Stomach (tissue), 9 donors: ENCODE data around the gene CARMIL1. TPM values are rescaled to one million over a fixed set of nuclear protein-coding genes. Genes with fewer than 3 reads are reported as not detected.

Experiments
- DNase-seq, 2 donors: peaks; one replicate each; pipeline versions ENCODE4 v3.0.0 to v3.0.0-alpha.2; 2013 to 2019
- H3K27ac ChIP-seq, 5 donors: fragments of 200-600 bp in 4 of 5; sonication (generic) in 4 of 5; one replicate each; pipeline ENCODE4 v1.5.1; 2013 to 2019; ENCODE audit warnings: mild to moderate bottlenecking in 1 of 5, moderate library complexity in 1 of 5
- H3K27me3 ChIP-seq, 3 donors: fragments of 200-600 bp; sonication (generic); one replicate each; pipeline ENCODE4 v1.5.1; 2017 to 2019; ENCODE audit warnings: mixed run types in 1 of 3
- H3K36me3 ChIP-seq, 4 donors: fragments of 200-600 bp; sonication (generic); 1 replicate in 3 of 4; 2 replicates in 1 of 4; pipeline ENCODE4 v1.5.1; 2016 to 2019
- H3K4me1 ChIP-seq, 4 donors: fragments of 200-600 bp; sonication (generic); one replicate each; pipeline ENCODE4 v1.5.1; 2016 to 2019
- H3K4me3 ChIP-seq, 4 donors: fragments of 200-600 bp; sonication (generic) in 3 of 4; one replicate each; pipeline ENCODE4 v1.5.1; 2016 to 2019; ENCODE audit warnings: mild to moderate bottlenecking in 1 of 4
- H3K9me3 ChIP-seq, 4 donors: fragments of 200-600 bp; sonication (generic); one replicate each; pipeline ENCODE4 v1.5.1; 2016 to 2019
- EP300 ChIP-seq: sonication (generic); formaldehyde crosslinking; IDR thresholded peaks from one replicate; pipeline ENCODE4 v1.6.1; 2017; ENCODE audit warnings: antibody characterized with exemption
- POLR2A ChIP-seq, 4 donors: fragments of 450-650 bp; IDR thresholded peaks; one replicate each; pipeline ENCODE4 v1.6.1; 2016; ENCODE audit warnings: antibody characterized with exemption in 4 of 4, control low read depth in 2 of 4, mild to moderate bottlenecking in 1 of 4, moderate library complexity in 1 of 4
- POLR2AphosphoS5 ChIP-seq, 3 donors: sonication (generic); formaldehyde crosslinking; IDR thresholded peaks; one replicate each; pipeline ENCODE4 v1.6.1; 2016; ENCODE audit warnings: antibody characterized with exemption in 3 of 3
- WGBS, 5 donors: extraction: QIAGEN DNeasy Blood & Tissue Kit in 3 of 5; methylation state at CpG; one replicate each; pipeline versions ENCODE4 v1.1.5 to v1.1.7; 2013 to 2018; 5-methylcytosine and 5-hydroxymethylcytosine counted together
- intact Hi-C: fragments of 100-400 bp; cut with DNase I; formaldehyde crosslinking; loops from one replicate; pipeline ENCODE4 v1.15.1; 2023; ENCODE audit warnings: low total_unique reads
- polyA plus RNA-seq, 3 donors: library from polyadenylated mRNA; stranded (reverse); fragments of 200-250 nt; gene quantifications; one replicate each; pipeline ENCODE4 v1.2.3, GENCODE V29; 2013
- total RNA-seq, 5 donors: library from RNA; depleted of rRNA; stranded (reverse); fragments of >200 nt; gene quantifications; one replicate each; pipeline versions ENCODE4 v1.1.0 to v1.2.3, GENCODE V29; 2014 to 2016
- TF ChIP-seq, protein P1 (sequence below), 7 experiments: fragments of 450-650 bp in 4 of 7; fragments of 200-600 bp in 3 of 7; sonication (generic) in 3 of 7; IDR thresholded peaks; one replicate each; pipeline ENCODE4 v1.5.1; 2016 to 2019; ENCODE audit warnings: antibody characterized with exemption in 7 of 7, control low read depth in 2 of 7, mild to moderate bottlenecking in 1 of 7
- donor health status: healthy with polysubstance abuse.
- donor health status: Bipolar disorder and iron deficiency.
- donor health status: healthy.

Gene CARMIL1
- total and polyA plus RNA-seq, 8 donors, result 10.5 to 42.7 (median 14.9) TPM

DNA sequence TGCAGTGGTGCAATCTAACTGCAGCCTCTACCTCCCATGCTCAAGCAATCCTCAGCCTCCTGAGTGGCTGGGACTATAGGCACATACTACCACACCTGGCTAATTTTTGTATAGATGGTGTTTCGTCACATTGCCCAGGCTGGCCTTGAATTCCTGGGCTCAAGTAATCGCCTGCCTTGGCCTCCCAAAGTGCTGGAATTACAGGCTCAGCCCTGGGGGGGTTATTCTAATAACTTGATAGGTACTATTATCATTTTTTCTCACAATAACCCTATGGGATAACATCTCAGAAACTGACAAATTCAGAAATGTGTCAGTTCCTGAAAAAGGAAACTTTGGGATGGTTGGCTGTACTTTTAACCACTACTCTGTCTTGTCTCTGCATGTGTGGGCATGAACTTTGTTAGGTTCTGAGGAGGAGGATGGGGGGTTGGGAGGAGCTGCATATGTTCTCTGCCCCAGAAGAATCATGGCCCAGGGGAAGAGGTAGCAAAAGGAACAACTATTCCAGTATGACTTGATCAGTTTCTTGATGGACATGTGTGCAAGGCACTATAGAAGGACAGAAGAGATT, 169.9 kb downstream of the CARMIL1 start:
- Histone ChIP-seq H3K4me1 (peaks cover 0 to 13% (median 6%) of the 10 kb centered on the region in 4 donors), H3K27ac (no peak overlapping the region), H3K27me3 (no peaks in the 10 kb centered on the region), H3K4me3 (no peak overlapping the region), H3K36me3 (peaks cover 0 to 9% (median 4%) of the 10 kb centered on the region in 4 donors), H3K9me3 (peaks cover 0 to 9% (median 4%) of the 10 kb centered on the region in 4 donors)
- no peak for DNase-seq
- intact Hi-C loops, result no loop called here
- WGBS, 5 donors, result 82 to 94% (median 93%) methylated on average over 2 of the region's 2 CpGs
- TF ChIP-seq POLR2AphosphoS5 (IDR thresholded peaks at IDR 0.05), result no peak
- no peak for TF ChIP-seq POLR2A (IDR thresholded peaks at IDR 0.05)
- TF ChIP-seq, protein P1, sequence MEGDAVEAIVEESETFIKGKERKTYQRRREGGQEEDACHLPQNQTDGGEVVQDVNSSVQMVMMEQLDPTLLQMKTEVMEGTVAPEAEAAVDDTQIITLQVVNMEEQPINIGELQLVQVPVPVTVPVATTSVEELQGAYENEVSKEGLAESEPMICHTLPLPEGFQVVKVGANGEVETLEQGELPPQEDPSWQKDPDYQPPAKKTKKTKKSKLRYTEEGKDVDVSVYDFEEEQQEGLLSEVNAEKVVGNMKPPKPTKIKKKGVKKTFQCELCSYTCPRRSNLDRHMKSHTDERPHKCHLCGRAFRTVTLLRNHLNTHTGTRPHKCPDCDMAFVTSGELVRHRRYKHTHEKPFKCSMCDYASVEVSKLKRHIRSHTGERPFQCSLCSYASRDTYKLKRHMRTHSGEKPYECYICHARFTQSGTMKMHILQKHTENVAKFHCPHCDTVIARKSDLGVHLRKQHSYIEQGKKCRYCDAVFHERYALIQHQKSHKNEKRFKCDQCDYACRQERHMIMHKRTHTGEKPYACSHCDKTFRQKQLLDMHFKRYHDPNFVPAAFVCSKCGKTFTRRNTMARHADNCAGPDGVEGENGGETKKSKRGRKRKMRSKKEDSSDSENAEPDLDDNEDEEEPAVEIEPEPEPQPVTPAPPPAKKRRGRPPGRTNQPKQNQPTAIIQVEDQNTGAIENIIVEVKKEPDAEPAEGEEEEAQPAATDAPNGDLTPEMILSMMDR (IDR thresholded peaks at IDR 0.05), result no peak
- no peak for TF ChIP-seq EP300

DNA sequence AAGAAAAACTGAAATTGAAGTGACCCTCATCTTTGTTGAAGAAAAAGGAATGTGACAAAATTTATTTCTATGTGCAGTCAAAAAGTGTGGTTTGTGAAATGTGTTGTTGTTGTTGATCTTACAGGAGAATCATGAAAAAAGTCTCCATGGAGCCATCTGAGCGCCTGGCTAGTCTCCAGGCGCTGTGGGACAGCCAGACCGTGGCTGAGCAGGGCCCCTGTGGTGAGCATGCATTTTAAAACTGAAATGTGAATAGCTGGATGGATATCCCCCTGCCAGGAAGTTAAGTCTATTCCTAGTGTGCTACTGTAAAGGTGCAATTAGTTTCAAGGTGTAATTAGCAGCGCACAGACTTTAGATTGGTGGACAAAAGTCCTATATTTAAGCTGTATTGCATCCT, 170.6 kb downstream of the CARMIL1 start:
- H3K4me3 ChIP-seq, result no peak overlapping the region
- 65 to 85% (median 81%) methylated on average over 4 of the region's 4 CpGs for WGBS, 5 donors
- intact Hi-C loops, result no loop called here

DNA sequence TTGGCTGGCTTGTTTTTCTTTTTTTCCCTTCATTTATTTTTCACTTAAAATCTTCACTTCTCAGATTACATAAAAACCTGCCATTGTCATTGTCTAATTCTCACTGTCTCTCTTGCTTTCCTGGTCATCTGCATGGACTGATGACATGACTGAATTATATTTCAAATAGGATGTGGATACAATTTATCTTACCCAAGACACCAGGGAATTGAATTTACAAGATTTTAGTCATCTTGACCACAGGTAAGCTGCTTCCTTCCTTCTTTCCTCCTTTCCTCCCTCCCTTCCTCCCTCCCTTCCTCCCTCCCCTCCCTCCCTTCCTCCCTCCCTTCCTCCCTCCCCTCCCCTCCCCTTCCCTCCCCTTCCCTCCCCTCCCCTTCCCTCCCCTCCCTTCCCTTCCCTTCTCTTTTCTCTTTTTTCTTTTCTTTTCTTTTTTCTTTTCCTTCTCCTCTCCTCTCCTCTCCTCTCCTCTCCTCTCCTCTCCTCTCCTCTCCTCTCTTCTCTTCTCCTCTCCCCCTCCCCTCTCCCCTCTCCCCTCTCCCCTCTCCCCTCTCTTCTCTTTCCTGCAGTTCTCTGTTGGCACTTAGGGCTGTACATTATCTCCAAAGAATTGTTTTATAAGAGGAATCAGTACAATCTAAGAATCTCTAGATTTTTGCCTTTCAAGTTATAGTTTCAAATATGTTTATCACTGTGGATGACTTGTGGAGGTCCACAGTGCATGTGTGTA, 171.5 kb downstream of the CARMIL1 start:
- DNase-seq, result no peak
- peaks cover 0 to 6% (median 3%) of the 10 kb centered on the region in 4 donors for H3K9me3 ChIP-seq
- peaks cover 0 to 13% (median 6%) of the 10 kb centered on the region in 4 donors for H3K4me1 ChIP-seq
- H3K27me3 ChIP-seq, result no peaks in the 10 kb centered on the region
- peaks cover 0 to 8% (median 4%) of the 10 kb centered on the region in 4 donors for H3K36me3 ChIP-seq
- TF ChIP-seq EP300 (no peak), POLR2AphosphoS5 (IDR thresholded peaks at IDR 0.05) (no peak), POLR2A (IDR thresholded peaks at IDR 0.05) (no peak)
- TF ChIP-seq, protein P1 (IDR thresholded peaks at IDR 0.05), result no peak
- no peak overlapping the region for H3K27ac ChIP-seq
- intact Hi-C loops, result no loop called here
- no peak overlapping the region for H3K4me3 ChIP-seq

More for the DNA sequence above, 170.6 kb downstream of the CARMIL1 start:
- peaks cover 0 to 13% (median 6%) of the 10 kb centered on the region in 4 donors for H3K4me1 ChIP-seq
- DNase-seq, result no peak
- peaks cover 0 to 9% (median 4%) of the 10 kb centered on the region in 4 donors for H3K36me3 ChIP-seq
- no peaks in the 10 kb centered on the region for H3K27me3 ChIP-seq
- TF ChIP-seq, protein P1 (IDR thresholded peaks at IDR 0.05), result no peak
- TF ChIP-seq EP300, result no peak
- no peak for TF ChIP-seq POLR2A (IDR thresholded peaks at IDR 0.05)
- TF ChIP-seq POLR2AphosphoS5 (IDR thresholded peaks at IDR 0.05), result no peak
- peaks cover 0 to 9% (median 4%) of the 10 kb centered on the region in 4 donors for H3K9me3 ChIP-seq
- H3K27ac ChIP-seq, result no peak overlapping the region

DNA sequence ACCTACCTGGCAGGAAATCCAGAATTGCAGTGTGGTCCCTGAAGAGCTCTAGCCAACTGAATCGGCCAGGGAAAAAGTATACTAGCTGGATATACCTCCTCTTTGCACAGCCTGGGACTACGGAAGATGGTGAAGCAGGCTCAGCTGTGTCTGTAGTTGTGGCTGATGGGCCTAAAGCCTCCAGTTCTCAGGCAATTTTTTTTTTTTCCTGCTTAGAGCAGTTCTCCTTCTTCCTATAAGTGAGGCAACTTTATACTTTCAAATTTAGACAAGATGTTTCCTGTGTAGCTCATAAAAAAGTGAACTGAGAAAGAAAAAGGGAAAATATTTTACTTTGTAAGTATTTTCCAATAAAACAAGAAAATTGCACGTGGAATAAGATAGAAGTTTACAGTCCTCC, 172.9 kb downstream of the CARMIL1 start:
- H3K9me3 ChIP-seq, result no peaks in the 10 kb centered on the region
- intact Hi-C loops, result no loop called here
- H3K4me3 ChIP-seq, result no peak overlapping the region
- 73 to 88% (median 85%) methylated on average over 3 of the region's 3 CpGs for WGBS, 5 donors
- DNase-seq, result no peak
- H3K4me1 ChIP-seq, result peaks cover 0 to 13% (median 5%) of the 10 kb centered on the region in 4 donors
- no peaks in the 10 kb centered on the region for H3K27me3 ChIP-seq
- no peak for TF ChIP-seq EP300
- TF ChIP-seq, protein P1 (IDR thresholded peaks at IDR 0.05), result no peak
- peak overlapping the region in 1 of 5 donors; percentile 31 for H3K27ac ChIP-seq
- peaks cover 0 to 8% (median 2%) of the 10 kb centered on the region in 4 donors for H3K36me3 ChIP-seq
